GM10266 (cell line): ENCODE measurements around the gene AKAP13.

Experiments
- DNase-seq: peaks from one replicate; pipeline ENCODE4 v3.0.0; 2012; ENCODE audit errors: extremely low spot score
- TF ChIP-seq, protein P1 (sequence below): IDR thresholded peaks from 2 replicates; pipeline ENCODE4 v1.5.1; 2012; ENCODE audit warnings: mild to moderate bottlenecking, low read depth; ENCODE audit not compliant: control insufficient read depth, insufficient read depth; ENCODE audit errors: missing control alignments

AKAP13 gene

DNA sequence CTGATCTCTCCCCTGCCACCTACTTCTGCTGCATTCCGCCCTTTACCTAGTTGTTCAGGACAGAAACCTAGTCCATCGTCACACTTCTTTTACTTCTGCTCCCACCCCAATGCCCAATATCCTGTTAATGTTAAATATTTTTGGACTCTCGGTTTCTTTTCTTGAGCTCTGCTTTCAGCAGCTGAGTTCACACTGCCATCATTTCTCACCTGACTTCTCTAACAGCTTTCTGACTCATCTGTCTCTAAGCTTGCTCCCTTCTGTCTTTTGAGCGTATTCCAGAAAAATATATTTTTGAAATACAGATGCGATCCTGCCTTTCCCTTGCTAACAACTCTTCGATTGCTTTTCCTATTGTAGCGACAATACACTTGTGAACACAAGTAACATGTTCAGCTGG, 231.0 kb downstream of the AKAP13 start:
- TF ChIP-seq, protein P1, sequence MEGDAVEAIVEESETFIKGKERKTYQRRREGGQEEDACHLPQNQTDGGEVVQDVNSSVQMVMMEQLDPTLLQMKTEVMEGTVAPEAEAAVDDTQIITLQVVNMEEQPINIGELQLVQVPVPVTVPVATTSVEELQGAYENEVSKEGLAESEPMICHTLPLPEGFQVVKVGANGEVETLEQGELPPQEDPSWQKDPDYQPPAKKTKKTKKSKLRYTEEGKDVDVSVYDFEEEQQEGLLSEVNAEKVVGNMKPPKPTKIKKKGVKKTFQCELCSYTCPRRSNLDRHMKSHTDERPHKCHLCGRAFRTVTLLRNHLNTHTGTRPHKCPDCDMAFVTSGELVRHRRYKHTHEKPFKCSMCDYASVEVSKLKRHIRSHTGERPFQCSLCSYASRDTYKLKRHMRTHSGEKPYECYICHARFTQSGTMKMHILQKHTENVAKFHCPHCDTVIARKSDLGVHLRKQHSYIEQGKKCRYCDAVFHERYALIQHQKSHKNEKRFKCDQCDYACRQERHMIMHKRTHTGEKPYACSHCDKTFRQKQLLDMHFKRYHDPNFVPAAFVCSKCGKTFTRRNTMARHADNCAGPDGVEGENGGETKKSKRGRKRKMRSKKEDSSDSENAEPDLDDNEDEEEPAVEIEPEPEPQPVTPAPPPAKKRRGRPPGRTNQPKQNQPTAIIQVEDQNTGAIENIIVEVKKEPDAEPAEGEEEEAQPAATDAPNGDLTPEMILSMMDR = no peak
- DNase-seq = no peak

DNA sequence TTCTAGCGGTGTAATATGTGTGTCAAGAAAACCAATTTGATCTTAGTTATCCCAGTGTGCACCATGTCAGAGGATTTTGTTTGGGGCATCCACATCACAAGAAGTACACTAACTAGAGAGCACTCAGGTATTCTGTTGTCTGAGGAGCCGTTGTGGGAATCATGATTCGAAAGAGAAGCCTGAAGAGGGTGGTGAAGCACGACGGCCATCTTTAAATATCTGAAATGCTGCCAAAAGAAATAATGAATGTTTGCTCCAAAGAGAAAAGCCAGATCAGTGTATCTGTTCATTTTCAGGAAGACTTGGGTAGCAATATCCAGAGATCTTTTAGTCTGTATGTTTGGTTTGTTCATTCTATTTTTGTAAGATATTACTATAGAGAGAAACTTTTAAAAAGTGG, 233.7 kb downstream of the AKAP13 start:
- DNase-seq = no peak
- TF ChIP-seq, protein P1 = no peak

DNA sequence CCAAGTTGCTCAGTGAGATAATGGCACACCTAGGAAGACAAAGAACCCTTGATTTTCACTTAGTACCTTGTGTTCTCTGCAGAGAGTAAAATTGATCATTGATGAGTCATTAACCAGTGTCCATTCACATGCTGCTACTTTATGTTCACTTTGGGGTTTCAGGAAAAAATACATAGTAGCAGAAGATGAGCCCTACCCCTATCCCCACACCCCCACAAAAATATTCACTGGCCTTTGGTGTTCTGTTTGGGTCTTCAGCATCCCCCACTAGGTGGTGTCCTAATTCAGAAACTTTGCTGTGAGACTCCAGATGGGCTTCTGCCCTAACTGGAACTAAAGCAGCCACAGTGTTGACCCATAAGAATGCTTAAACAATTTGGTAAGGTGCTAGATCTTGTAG, 235.5 kb downstream of the AKAP13 start:
- TF ChIP-seq, protein P1 = peak; percentile 69
- DNase-seq = peak; percentile 38

GRCh38 chr15:85616549-85617110, 236.2 kb downstream of the AKAP13 start:
- DNase-seq = no peak
- TF ChIP-seq, protein P1 = no peak

GRCh38 chr15:85618228-85618505, 237.8 kb downstream of the AKAP13 start:
- DNase-seq = no peak

GRCh38 chr15:85618956-85619491, 238.6 kb downstream of the AKAP13 start:
- DNase-seq = peak; percentile 45
- TF ChIP-seq, protein P1 = no peak

More at GRCh38 chr15:85618228-85618505, 237.8 kb downstream of the AKAP13 start:
- TF ChIP-seq, protein P1 = no peak

DNA sequence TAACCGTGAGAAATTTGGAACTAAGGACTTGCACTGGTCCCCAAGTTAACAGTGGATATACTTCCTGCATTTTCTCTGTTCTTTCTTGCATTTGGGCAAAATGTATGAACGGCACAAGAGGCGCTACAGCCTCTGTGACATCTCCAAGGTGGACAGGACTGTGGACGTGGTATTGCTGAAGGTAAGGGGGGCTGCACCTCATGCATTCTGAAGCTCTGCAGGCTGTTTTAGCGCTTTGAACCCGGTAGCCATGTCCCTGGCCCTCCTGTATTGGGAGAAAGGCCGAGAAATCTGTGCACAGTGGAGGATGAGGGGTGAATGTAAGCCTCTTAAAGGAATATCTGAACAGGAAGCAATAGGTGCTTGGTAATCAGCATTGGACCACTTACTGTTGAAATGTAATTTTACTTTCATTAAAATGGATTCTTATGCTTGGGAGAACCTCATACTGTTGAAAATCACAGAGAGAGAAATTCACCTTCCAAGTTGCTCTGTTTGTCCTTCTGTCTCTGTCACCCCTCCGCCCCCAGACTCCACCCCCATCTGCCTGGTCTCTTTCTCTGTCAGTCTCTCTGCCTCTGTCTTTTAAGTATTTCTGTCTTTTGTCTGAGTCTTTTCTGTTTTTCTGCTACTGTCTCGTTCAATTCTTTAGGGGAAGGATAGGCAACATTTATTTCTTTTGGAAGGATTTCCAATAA, 239.7 kb downstream of the AKAP13 start:
- TF ChIP-seq, protein P1 = no peak
- no peak for DNase-seq
